Activated naive CD8-positive, alpha-beta T cell treated with anti-CD3 and anti-CD28 coated beads, Interleukin-2, amount 10 ng/mL, durations not matched to agents 7 days and 5 days (primary cell): ENCODE data around the gene PANX2. TPM values are rescaled to one million over a fixed set of nuclear protein-coding genes. Genes with fewer than 3 reads are reported as not detected.

Experiments
- ATAC-seq: fragments of 150-1000 bp; cut with Tn5 transposase; one replicate; pipeline ENCODE4 v1.10.0; 2021; ENCODE audit warnings: low read depth, moderate library complexity
- POLR2A ChIA-PET: fragments of 350-600 bp; sonication (Branson Sonifier 250); formaldehyde crosslinking; loops from one replicate; lab custom pipeline; 2021; ENCODE audit warnings: antibody characterized with exemption; lab: Charles Lee
- DNase-seq: peaks from one replicate; pipeline ENCODE4 v3.0.0; 2021
- H3K27ac Mint-ChIP-seq: one replicate; pipeline ENCODE4 v1.8.0; 2022; ENCODE audit warnings: mild to moderate bottlenecking, mixed read lengths
- H3K27me3 Mint-ChIP-seq: one replicate; pipeline ENCODE4 v1.8.0; 2022; ENCODE audit warnings: mild to moderate bottlenecking, moderate library complexity, mixed read lengths
- H3K36me3 Mint-ChIP-seq: one replicate; pipeline ENCODE4 v1.8.0; 2021; ENCODE audit warnings: mild to moderate bottlenecking, mixed read lengths
- H3K4me1 Mint-ChIP-seq: one replicate; pipeline ENCODE4 v1.8.0; 2021; ENCODE audit warnings: mixed read lengths
- H3K4me3 Mint-ChIP-seq: one replicate; pipeline ENCODE4 v1.8.0; 2022; ENCODE audit warnings: mild to moderate bottlenecking, moderate library complexity, mixed read lengths
- H3K9me3 Mint-ChIP-seq: one replicate; pipeline ENCODE4 v1.8.0; 2021; ENCODE audit warnings: mixed read lengths
- total RNA-seq, 2 experiments: library from RNA; stranded (reverse); gene quantifications; one replicate each; pipeline ENCODE4 v1.2.3, GENCODE V29; 2021

The PANX2 gene
- total RNA-seq, 2 experiments from 2014 or later = 0.11 TPM

- Mint-ChIP-seq H3K9me3 (no peaks in the 10 kb centered on the region), H3K36me3 (no peaks in the 10 kb centered on the region), H3K4me1 (peaks cover 3% of the 10 kb centered on the region), H3K27ac (no peak overlapping the region), H3K27me3 (no peaks in the 10 kb centered on the region), H3K4me3 (no peak overlapping the region)
- ATAC-seq (no peak), DNase-seq (peak; percentile 30)
- POLR2A ChIA-PET = no interaction called here
Measured at GRCh38 chr22:50178871-50179869, 8.6 kb downstream of the PANX2 start.

- Mint-ChIP-seq H3K4me3 (no peak overlapping the region), H3K27me3 (no peaks in the 10 kb centered on the region), H3K9me3 (no peaks in the 10 kb centered on the region), H3K27ac (no peak overlapping the region), H3K4me1 (peaks cover 4% of the 10 kb centered on the region), H3K36me3 (no peaks in the 10 kb centered on the region)
- ATAC-seq = no peak
- POLR2A ChIA-PET = no interaction called here
- peak; percentile 29 for DNase-seq
Measured at GRCh38 chr22:50179937-50180726, 9.6 kb downstream of the PANX2 start.

GRCh38 chr22:50180727-50181521 lies 10.4 kb downstream of the PANX2 start:
- no peaks in the 10 kb centered on the region for H3K36me3 Mint-ChIP-seq
- ATAC-seq (no peak), DNase-seq (peak; percentile 31)

GRCh38 chr22:50182176-50183081 lies 11.9 kb downstream of the PANX2 start:
- Mint-ChIP-seq H3K36me3 (peaks cover 1% of the 10 kb centered on the region), H3K27me3 (no peaks in the 10 kb centered on the region)

More at GRCh38 chr22:50180727-50181521, 10.4 kb downstream of the PANX2 start:
- peaks cover 6% of the 10 kb centered on the region for H3K4me1 Mint-ChIP-seq
- POLR2A ChIA-PET = no interaction called here
- H3K27me3 Mint-ChIP-seq = no peaks in the 10 kb centered on the region
- H3K4me3 Mint-ChIP-seq = no peak overlapping the region
- H3K27ac Mint-ChIP-seq = no peak overlapping the region
- H3K9me3 Mint-ChIP-seq = no peaks in the 10 kb centered on the region

GRCh38 chr22:50183141-50183971 lies 12.8 kb downstream of the PANX2 start:
- ATAC-seq (no peak), DNase-seq (peak; percentile 29)
- no peaks in the 10 kb centered on the region for H3K27me3 Mint-ChIP-seq
- H3K36me3 Mint-ChIP-seq = peaks cover 2% of the 10 kb centered on the region
- POLR2A ChIA-PET = no interaction called here
- no peak overlapping the region for H3K27ac Mint-ChIP-seq
- peaks cover 14% of the 10 kb centered on the region for H3K4me1 Mint-ChIP-seq
- H3K9me3 Mint-ChIP-seq = no peaks in the 10 kb centered on the region
- peak overlapping the region; percentile 19 for H3K4me3 Mint-ChIP-seq

More at GRCh38 chr22:50182176-50183081, 11.9 kb downstream of the PANX2 start:
- DNase-seq (peak; percentile 38), ATAC-seq (no peak)
- H3K4me3 Mint-ChIP-seq = no peak overlapping the region
- POLR2A ChIA-PET = no interaction called here
- H3K27ac Mint-ChIP-seq = no peak overlapping the region
- H3K9me3 Mint-ChIP-seq = no peaks in the 10 kb centered on the region
- H3K4me1 Mint-ChIP-seq = peaks cover 10% of the 10 kb centered on the region

GRCh38 chr22:50184004-50184901 lies 13.7 kb downstream of the PANX2 start:
- peak overlapping the region; percentile 77 for H3K4me3 Mint-ChIP-seq
- no peaks in the 10 kb centered on the region for H3K9me3 Mint-ChIP-seq
- peaks cover 2% of the 10 kb centered on the region for H3K36me3 Mint-ChIP-seq
- H3K4me1 Mint-ChIP-seq = peaks cover 16% of the 10 kb centered on the region
- H3K27me3 Mint-ChIP-seq = no peaks in the 10 kb centered on the region
- POLR2A ChIA-PET = no interaction called here
- no peak overlapping the region for H3K27ac Mint-ChIP-seq
- DNase-seq = no peak
- no peak for ATAC-seq

- H3K27me3 Mint-ChIP-seq = no peaks in the 10 kb centered on the region
- H3K4me1 Mint-ChIP-seq = peaks cover 18% of the 10 kb centered on the region
- no peak overlapping the region for H3K27ac Mint-ChIP-seq
- POLR2A ChIA-PET = no interaction called here
- peak overlapping the region; percentile 77 for H3K4me3 Mint-ChIP-seq
- H3K9me3 Mint-ChIP-seq = no peaks in the 10 kb centered on the region
- no peak for DNase-seq
- H3K36me3 Mint-ChIP-seq = peaks cover 2% of the 10 kb centered on the region
- no peak for ATAC-seq
Measured at GRCh38 chr22:50184902-50185374, 14.4 kb downstream of the PANX2 start.

GRCh38 chr22:50185375-50186087 lies 15.0 kb downstream of the PANX2 start, which contains the start of gene TRABD:
TRABD (plus strand) TSS chr22:50185913; CDS start chr22:50193061, 7,148 bp downstream.
- ATAC-seq = peak; percentile 57
- peak within 1 kb of the TSS; percentile 93 for H3K27ac Mint-ChIP-seq
- peak; percentile 93 for DNase-seq
- H3K9me3 Mint-ChIP-seq = no peaks in the 10 kb centered on the region
- peaks cover 18% of the 10 kb centered on the region for H3K4me1 Mint-ChIP-seq
- H3K36me3 Mint-ChIP-seq = peaks cover 2% of the 10 kb centered on the region
- POLR2A ChIA-PET = no interaction called here
- no peaks in the 10 kb centered on the region for H3K27me3 Mint-ChIP-seq
- peak within 1 kb of the TSS; percentile 95 for H3K4me3 Mint-ChIP-seq

- Mint-ChIP-seq H3K36me3 (peaks cover 2% of the 10 kb centered on the region), H3K4me1 (peaks cover 20% of the 10 kb centered on the region), H3K4me3 (peak overlapping the region; percentile 95), H3K9me3 (no peaks in the 10 kb centered on the region), H3K27ac (peak overlapping the region; percentile 93), H3K27me3 (no peaks in the 10 kb centered on the region)
- POLR2A ChIA-PET = interaction anchor here (1.3 to 1.4 kb wide), 2 partner anchors 15 kb away, joined by 3 read pairs; no protein-coding TSS in a partner anchor
- peak; percentile 59 for DNase-seq
- no peak for ATAC-seq
Measured at GRCh38 chr22:50186181-50186714, 15.7 kb downstream of the PANX2 start.
